Measurements from ENCODE around the gene TRIM17. TPM values are rescaled to one million over a fixed set of nuclear protein-coding genes. Genes with fewer than 3 reads are reported as not detected.

TRIM17 gene
- total and polyA plus RNA-seq, 2 of the 8 experiments (the other 6 are each of a cell fraction or from before 2014, with no cell fraction given), result 1.1 to 2.2 TPM

- H3K4me1 ChIP-seq (replicated peaks in 1 of 4; ENCODE audit: control insufficient read depth in 3 of 4, insufficient read depth in 4 of 4, low read length in 3 of 4), result peaks cover 0 to 4% (median 2%) of the 10 kb centered on the region in 4 experiments; a peak in 2 of 7 replicates
- no peak overlapping the region; the same call in 1 of the 2 replicates for H4K8ac ChIP-seq (ENCODE audit: extremely low read depth, insufficient read depth, low read length)
- POLR2A ChIA-PET (ENCODE audit: partially characterized antibody), result no interaction called here
Measured at GRCh38 chr1:228373681-228374571, 42.7 kb downstream of the TRIM17 start.

More at GRCh38 chr1:228373681-228374571, 42.7 kb downstream of the TRIM17 start:
- Histone ChIP-seq H3K9me3 (ENCODE audit: insufficient read depth in 2 of 2, low read depth in 1 of 2, low read length in 1 of 2) (no peaks in the 10 kb centered on the region), H2AFZ (ENCODE audit: low read length) (no peak overlapping the region), H3K23ac (ENCODE audit: insufficient read length) (no peak overlapping the region), H3K9ac (replicated peaks in 1 of 4; ENCODE audit: extremely low read depth in 1 of 4, low read depth in 3 of 4, low read length in 3 of 4) (no peak overlapping the region), H3K14ac (ENCODE audit: insufficient read length) (no peak overlapping the region), H4K5ac (ENCODE audit: insufficient read length, low read depth, low read length) (no peak overlapping the region), H2BK20ac (ENCODE audit: low read length) (no peak overlapping the region), H4K20me1 (replicated peaks in 1 of 2; ENCODE audit: control insufficient read depth in 1 of 2, insufficient read depth in 2 of 2, low read length in 2 of 2) (peaks cover 1 to 6% of the 10 kb centered on the region in 2 experiments), H3K36me3 (ENCODE audit: control insufficient read depth in 2 of 4, insufficient read depth in 4 of 4, low read length in 3 of 4) (no peaks in the 10 kb centered on the region), H2BK15ac (ENCODE audit: low read length) (no peak overlapping the region), H4K91ac (replicated peaks; ENCODE audit: insufficient read length, low read length) (no peak overlapping the region), H2AK5ac (ENCODE audit: low read depth, low read length) (no peak overlapping the region), H3K27ac (ENCODE audit: low read depth, low read length) (no peak overlapping the region), H3K4me2 (ENCODE audit: insufficient read depth in 1 of 2, low read depth in 2 of 2, low read length in 2 of 2) (no peak overlapping the region), H3K18ac (ENCODE audit: extremely low read depth, low read length) (no peak overlapping the region), H3K23me2 (ENCODE audit: low read depth, low read length) (peaks cover 6% of the 10 kb centered on the region; the same call in 1 of the 2 replicates), H2BK12ac (ENCODE audit: low read depth, low read length) (no peak overlapping the region), H3K56ac (replicated peaks; ENCODE audit: insufficient read length, low read depth, low read length) (no peak overlapping the region), H3K79me1 (ENCODE audit: low read depth, low read length) (no peaks in the 10 kb centered on the region), H2BK5ac (ENCODE audit: low read depth, low read length) (no peak overlapping the region), H2BK120ac (replicated peaks; ENCODE audit: low read depth, low read length) (no peak overlapping the region), H3K4ac (replicated peaks; ENCODE audit: insufficient read length, low read depth, low read length) (no peak overlapping the region), H3K4me3 (ENCODE audit: extremely low read depth in 1 of 4, insufficient read depth in 2 of 4, low read depth in 3 of 4, low read length in 4 of 4) (no peak overlapping the region), H3K27me3 (replicated peaks in 1 of 4; ENCODE audit: control insufficient read depth in 3 of 4, extremely low read depth in 1 of 4, insufficient read depth in 3 of 4, low read length in 3 of 4) (peaks cover 0 to 7% (median 4%) of the 10 kb centered on the region in 4 experiments; a peak in 5 of 7 replicates), H3K79me2 (ENCODE audit: control insufficient read depth in 1 of 2, insufficient read depth in 2 of 2, low read length in 2 of 2) (no peaks in the 10 kb centered on the region)
- FAIRE-seq (no peak), DNase-seq (ENCODE audit: low read depth in 1 of 2, low spot score in 2 of 2) (no peak)
- 87% methylated on average over 13 of the region's 14 CpGs; no CpG with 5 or more reads in 1 of the 2 experiments for WGBS, 2 experiments (ENCODE audit: extremely low coverage in 1 of 2, insufficient coverage in 1 of 2, insufficient read length in 1 of 2, insufficient replicate concordance in 2 of 2, low coverage in 1 of 2, low lambda C conversion rate in 2 of 2, missing lambda C conversion rate in 1 of 2)
- TF ChIP-seq MAX (IDR thresholded peaks at IDR 0.05) (no peak), CREB1 (IDR thresholded peaks at IDR 0.05) (no peak), SAP30 (IDR thresholded peaks at IDR 0.05; ENCODE audit: insufficient read depth, insufficient replicate concordance, low read length) (no peak), TAF1 (IDR thresholded peaks at IDR 0.05; ENCODE audit: low read depth, low read length) (no peak), PHF8 (conservative IDR thresholded peaks at IDR 0.05; ENCODE audit: low read depth, low read length) (no peak), CEBPB (IDR thresholded peaks at IDR 0.05; ENCODE audit: low read depth, low read length) (no peak), CHD2 (IDR thresholded peaks at IDR 0.05; ENCODE audit: low read length) (no peak)
- TF ChIP-seq, protein P1, sequence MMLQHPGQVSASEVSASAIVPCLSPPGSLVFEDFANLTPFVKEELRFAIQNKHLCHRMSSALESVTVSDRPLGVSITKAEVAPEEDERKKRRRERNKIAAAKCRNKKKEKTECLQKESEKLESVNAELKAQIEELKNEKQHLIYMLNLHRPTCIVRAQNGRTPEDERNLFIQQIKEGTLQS (IDR thresholded peaks at IDR 0.05; ENCODE audit: insufficient read depth, low read depth, low read length), result no peak
- CTCF ChIA-PET (ENCODE audit: partially characterized antibody), result interaction anchor here (0.7 to 1.1 kb wide), 6 partner anchors 17 to 144 kb away, joined by 3 to 4 read pairs (median 3); no protein-coding TSS in a partner anchor
